HG03139 (cell line): ENCODE measurements around the gene CSF1R.

Experiments used
- ATAC-seq: cut with Tn5 transposase; IDR thresholded peaks from one replicate; pipeline ENCODE4 v1.9.1; 2021; ENCODE audit not compliant: unreplicated experiment

Gene CSF1R

DNA sequence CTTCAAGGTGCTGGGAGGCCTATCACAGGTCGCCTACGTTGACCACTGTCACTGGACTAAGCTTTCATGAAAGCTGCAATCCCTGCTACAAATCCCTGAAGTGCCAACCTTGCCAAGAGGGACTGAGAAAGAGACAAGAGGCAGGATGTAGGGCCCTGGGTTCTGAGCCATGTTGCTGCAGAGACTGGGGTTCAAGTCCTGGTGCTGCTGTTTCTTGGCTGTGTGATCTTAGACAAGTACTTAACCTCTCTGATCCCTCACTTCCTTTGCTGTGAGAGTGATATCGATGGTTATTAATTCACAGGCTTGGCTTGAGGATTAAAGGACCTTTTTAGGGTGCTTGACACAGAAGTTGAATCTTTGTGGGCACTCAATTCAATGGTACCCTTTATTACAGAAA lies 15.5 kb downstream of the CSF1R start:
- no peak for ATAC-seq

- no peak for ATAC-seq
These were observed 16.4 kb downstream of the CSF1R start for GRCh38 chr5:150069672-150070627.

DNA sequence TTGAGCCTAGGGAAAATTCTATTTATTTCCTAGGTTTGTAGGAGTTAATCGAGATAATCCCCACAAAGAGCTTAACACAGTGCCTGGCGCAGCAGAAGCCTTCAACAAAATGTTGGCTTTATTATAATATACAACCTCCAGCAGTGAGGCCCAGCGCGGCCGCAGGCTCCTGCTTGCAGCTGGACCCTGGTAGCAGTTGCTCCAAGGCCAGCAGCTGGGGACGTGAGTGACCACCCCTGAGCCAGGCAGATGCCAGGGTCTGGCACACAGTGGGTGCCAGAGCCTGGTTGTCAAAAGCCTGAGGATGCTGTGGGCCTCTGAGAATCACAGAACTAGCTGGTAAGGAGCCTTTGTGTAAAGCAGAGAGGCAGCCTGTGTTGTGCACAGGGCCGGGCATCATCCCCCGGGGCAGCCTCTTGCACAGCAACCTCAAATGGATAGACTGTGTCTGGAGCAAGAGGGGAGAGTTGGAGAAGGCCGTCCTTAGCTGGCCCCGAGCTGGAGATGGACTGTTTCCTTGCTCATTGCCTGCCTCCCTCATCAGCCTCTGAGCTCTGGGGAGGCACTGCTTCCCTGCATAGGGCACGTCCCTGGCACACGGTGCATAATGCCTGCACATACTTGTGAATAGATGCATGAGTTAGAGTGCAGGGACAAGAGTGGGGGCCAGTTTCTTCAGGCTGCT lies 17.3 kb downstream of the CSF1R start:
- ATAC-seq, result no peak

- ATAC-seq, result no peak
These were observed 17.9 kb downstream of the CSF1R start for GRCh38 chr5:150068472-150068871.

GRCh38 chr5:150068071-150068470 lies 18.3 kb downstream of the CSF1R start:
- ATAC-seq, result no peak

GRCh38 chr5:150067405-150067960 lies 18.9 kb downstream of the CSF1R start:
- no peak for ATAC-seq

DNA sequence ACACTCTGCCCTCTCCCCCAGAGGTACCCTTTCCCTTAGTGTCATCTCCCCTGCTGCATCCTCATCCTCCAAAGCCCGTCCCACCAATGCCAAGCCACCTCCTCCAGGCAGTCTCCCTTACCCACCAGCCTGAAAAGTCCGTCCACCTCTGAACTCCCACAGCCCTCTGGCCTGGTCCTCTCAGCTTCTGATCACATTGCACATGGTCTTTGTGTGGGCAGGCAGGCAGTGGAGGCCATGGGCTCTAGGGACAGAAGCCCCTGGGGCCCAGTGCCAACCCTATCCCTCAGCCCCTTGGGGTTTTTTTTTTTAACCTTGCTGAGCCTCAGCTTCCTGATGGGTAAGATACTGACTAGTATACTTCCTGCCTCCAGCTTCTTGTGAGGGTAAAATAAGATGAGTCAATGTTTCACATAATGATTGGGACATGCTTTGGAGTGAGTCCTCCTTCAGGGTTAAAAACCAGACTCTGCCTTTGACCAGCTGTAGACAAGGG lies 19.4 kb downstream of the CSF1R start:
- no peak for ATAC-seq

- no peak for ATAC-seq
These were observed 19.9 kb downstream of the CSF1R start for GRCh38 chr5:150066436-150066835.

GRCh38 chr5:150065886-150066285 lies 20.5 kb downstream of the CSF1R start:
- ATAC-seq, result no peak

- no peak for ATAC-seq
These were observed 21.0 kb downstream of the CSF1R start for GRCh38 chr5:150065346-150065745.

DNA sequence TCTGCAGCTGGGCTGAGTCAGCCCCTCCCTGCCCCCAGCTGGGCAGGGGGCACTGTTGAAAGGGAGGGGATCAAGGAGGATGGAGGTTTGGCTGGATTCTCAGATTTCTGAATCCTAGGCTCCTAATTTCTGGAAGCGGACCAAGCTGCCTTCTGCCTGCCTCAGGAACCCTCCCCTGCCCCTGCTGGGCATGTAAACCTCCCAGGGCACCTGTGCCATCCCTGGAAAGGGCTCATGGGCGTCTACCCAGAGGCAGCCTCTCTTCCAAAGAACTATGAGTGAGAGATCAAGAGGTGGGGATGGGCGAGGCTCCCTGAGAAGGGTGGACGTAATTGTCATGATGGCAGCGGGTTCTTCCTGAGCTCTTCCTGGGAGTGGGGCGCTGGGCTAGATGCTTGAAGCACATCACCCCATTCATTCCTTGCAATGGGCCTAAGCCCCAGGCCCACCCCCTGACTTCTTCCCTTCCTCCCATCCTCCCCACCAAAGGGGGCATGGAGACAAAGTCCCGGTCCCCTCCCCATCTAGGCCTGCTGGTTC lies 21.6 kb downstream of the CSF1R start:
- no peak for ATAC-seq

GRCh38 chr5:150063638-150064037 lies 22.7 kb downstream of the CSF1R start:
- no peak for ATAC-seq

DNA sequence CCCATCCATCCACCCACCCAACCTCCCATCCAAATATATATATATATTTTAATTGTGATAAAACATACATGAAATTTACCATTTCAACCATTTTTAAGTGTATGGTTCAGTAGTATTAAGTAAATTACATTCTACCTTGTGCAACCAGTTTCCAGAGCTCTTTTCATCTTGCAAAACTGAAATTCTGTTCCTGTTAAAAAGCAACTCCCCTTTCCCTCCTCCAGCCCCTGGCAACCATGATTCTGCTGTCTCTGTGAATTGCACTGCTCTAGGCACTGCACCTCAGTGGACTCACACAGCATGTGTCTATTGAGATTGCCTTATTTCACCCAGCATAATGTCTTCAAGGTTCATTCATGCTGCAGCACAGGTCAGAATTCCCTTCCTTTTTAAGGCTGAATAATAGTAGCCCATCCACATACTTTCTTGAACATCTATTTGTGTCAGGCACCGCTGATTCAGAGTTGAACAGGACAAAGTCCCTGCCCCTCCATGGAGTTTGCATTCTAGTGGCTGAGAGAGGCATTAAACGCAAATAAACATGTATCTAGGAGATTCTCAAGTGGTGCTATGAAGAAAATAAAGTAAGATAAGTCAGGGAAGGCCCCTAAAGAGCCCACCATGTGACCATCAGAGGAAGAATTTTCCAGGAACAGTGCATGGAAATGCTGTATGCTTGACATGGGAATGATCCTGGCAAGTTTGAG lies 24.0 kb downstream of the CSF1R start:
- ATAC-seq, result no peak

- no peak for ATAC-seq
These were observed 24.8 kb downstream of the CSF1R start for GRCh38 chr5:150061538-150061995.

GRCh38 chr5:150060471-150060870 lies 25.9 kb downstream of the CSF1R start:
- no peak for ATAC-seq

GRCh38 chr5:150059623-150060022 lies 26.7 kb downstream of the CSF1R start:
- no peak for ATAC-seq

DNA sequence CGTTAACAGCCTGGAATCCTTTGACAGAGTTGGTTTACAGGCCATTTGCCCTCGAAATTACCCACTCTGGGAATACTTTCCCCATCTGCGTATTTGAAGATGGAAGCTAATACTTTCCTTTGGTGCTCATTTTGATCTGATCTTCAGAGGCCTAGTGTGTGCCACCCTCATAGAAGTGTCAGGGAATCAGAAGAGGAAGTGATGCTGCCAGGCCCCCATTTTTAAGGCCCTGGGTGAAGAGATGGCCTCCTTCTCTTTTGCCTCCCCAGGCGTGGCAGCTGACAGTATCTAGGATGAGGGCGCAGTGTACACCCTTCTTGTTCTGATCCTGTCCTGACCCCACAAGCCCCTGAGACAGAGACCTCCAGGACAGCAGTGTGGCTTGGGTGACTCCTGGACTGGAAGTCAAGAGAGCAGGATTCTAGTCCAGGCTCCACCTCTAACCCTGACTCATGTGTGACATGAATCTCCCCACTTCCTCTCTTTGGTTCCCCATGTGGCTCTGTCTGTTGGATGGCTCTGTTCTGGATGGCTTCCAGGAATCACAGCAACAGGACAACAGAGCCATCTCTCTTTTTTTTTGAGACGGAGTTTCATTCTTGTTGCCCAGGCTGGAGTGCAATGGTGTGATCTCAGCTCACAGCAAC lies 27.8 kb downstream of the CSF1R start:
- ATAC-seq, result no peak

DNA sequence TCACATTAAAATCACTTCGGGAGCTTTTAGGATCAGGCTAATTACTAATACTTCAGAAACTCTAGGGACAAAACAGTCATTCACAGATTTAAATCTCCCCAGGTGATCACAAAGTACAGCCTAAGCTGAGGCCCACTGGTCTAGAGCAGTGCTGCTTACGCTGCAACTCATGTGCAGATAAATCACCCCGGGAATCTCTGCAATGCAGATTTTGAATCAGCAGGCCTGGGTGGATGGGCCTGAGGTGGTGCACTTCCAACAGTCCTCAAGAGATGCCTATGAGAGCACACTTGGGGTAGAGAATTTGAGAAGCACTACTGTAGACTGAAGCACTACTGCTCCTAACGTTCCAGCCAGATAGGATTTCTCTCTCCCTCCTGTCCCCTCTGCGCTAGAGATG lies 28.4 kb downstream of the CSF1R start:
- no peak for ATAC-seq

DNA sequence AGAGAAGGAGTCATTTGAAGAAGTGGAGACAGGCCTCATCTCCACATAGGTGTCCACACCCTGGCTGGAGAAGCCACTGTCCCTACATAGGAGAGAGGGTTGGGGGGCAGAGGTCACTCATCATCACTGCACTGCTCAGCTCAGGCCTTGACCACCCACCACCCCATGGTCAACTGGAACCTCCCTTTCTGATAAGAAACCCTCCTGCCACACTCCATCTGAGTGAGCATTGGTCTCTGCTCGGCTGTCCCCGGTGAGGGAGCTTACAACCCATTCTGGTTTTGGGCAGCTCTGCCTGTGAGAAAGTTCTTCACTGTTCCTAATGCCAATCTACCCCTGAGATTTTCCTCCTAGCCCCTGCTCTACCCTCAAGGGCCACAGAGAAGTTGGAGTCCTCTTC lies 28.8 kb downstream of the CSF1R start:
- ATAC-seq, result no peak

GRCh38 chr5:150057052-150057451 lies 29.3 kb downstream of the CSF1R start:
- no peak for ATAC-seq
